GM12878 (cell line): ENCODE measurements around the gene RNU11. TPM values are rescaled to one million over a fixed set of nuclear protein-coding genes. Genes with fewer than 3 reads are reported as not detected.

ENCODE experiments used
- ASH2L ChIP-seq: fragments of 300-600, 200-600 bp; sonication (generic); IDR thresholded peaks from 2 replicates; pipeline ENCODE4 v1.6.1; 2017; ENCODE audit warnings: low read depth, mild to moderate bottlenecking, borderline replicate concordance
- ATF2 ChIP-seq: IDR thresholded peaks from 2 replicates; pipeline ENCODE4 v1.6.1; 2012; ENCODE audit warnings: low read length, inconsistent platforms
- ATF3 ChIP-seq: IDR thresholded peaks from 2 replicates; pipeline ENCODE4 v1.6.1; 2011; ENCODE audit warnings: low read depth, mild to moderate bottlenecking, low read length, moderate library complexity, borderline replicate concordance; ENCODE audit errors: extremely low read depth
- BCLAF1 ChIP-seq: fragments of 450-650 bp; IDR thresholded peaks from 2 replicates; pipeline ENCODE4 v1.6.1; 2017; ENCODE audit warnings: antibody characterized with exemption, mild to moderate bottlenecking, moderate library complexity
- CEBPB ChIP-seq, 2 experiments: fragments of 150-350 bp in 1 of 2; IDR thresholded peaks; 2 replicates each; pipeline ENCODE4 v1.6.1; 2012 to 2014; ENCODE audit warnings: low read depth in 2 of 2, low read length in 2 of 2, borderline replicate concordance in 1 of 2, inconsistent platforms in 1 of 2
- CREB1 ChIP-seq: IDR thresholded peaks from 2 replicates; pipeline ENCODE4 v1.6.1; 2012; ENCODE audit warnings: low read depth, mild to moderate bottlenecking, inconsistent platforms
- E2F8 ChIP-seq: fragments of 450-650 bp; IDR thresholded peaks from 2 replicates; pipeline ENCODE4 v1.6.1; 2018; ENCODE audit warnings: mild to moderate bottlenecking, low read depth, moderate library complexity; ENCODE audit not compliant: partially characterized antibody
- EED ChIP-seq: sonication (generic); IDR thresholded peaks from 2 replicates; pipeline ENCODE4 v1.6.1; 2016; ENCODE audit warnings: antibody characterized with exemption, low read depth
- MTA3 ChIP-seq: IDR thresholded peaks from 2 replicates; pipeline ENCODE4 v1.6.1; 2012; ENCODE audit warnings: low read length, inconsistent platforms, borderline replicate concordance
- POLR2A ChIP-seq: IDR thresholded peaks from 2 replicates; pipeline ENCODE4 v1.6.1; 2011; ENCODE audit warnings: low read depth, mild to moderate bottlenecking, low read length
- RCOR1 ChIP-seq: conservative IDR thresholded peaks from 2 replicates; pipeline ENCODE4 v1.6.1; 2012; ENCODE audit warnings: low read depth, low read length, improper control_type of control experiment
- RUNX3 ChIP-seq: IDR thresholded peaks from 2 replicates; pipeline ENCODE4 v1.6.1; 2012; ENCODE audit warnings: low read length, inconsistent platforms
- SREBF1 ChIP-seq: IDR thresholded peaks from 2 replicates; pipeline ENCODE4 v1.6.1; 2012; ENCODE audit warnings: mild to moderate bottlenecking, low read length
- USF1 ChIP-seq: IDR thresholded peaks from 2 replicates; pipeline ENCODE4 v1.6.1; 2011; ENCODE audit warnings: borderline replicate concordance, low read depth, mild to moderate bottlenecking, moderate library complexity, mixed read lengths, low read length; ENCODE audit not compliant: insufficient read depth; ENCODE audit errors: extremely low read length
- ZNF592 ChIP-seq: fragments of 450-650 bp; IDR thresholded peaks from 2 replicates; pipeline ENCODE4 v1.6.1; 2017; ENCODE audit warnings: mild to moderate bottlenecking, moderate library complexity
- ZZZ3 ChIP-seq: IDR thresholded peaks from 2 replicates; pipeline ENCODE4 v1.6.1; 2011; ENCODE audit warnings: low read depth; ENCODE audit not compliant: control insufficient read depth, insufficient read length
- polyA plus RNA-seq, 11 experiments: library from polyadenylated mRNA; depleted of rRNA in 4 of 11; unstranded in 6 of 11; stranded (reverse) in 5 of 11; fragments of >200 nt; fragmentation: Nextera tagmentation in 4 of 11; fragmentation: Illumina TruSeq in 1 of 11; extraction: Ambion mirVana in 4 of 11; extraction: Trizol in 1 of 11; gene quantifications; 1 replicate in 1 of 11; 2 replicates in 10 of 11; pipeline versions ENCODE4 v1.2.1 to v1.2.3, GENCODE V29; 2011 to 2016; ENCODE audit warnings: inconsistent platforms in 2 of 11, missing spikeins in 2 of 11, low read depth in 1 of 11
- total RNA-seq, 4 experiments: library from RNA; depleted of rRNA in 3 of 4; stranded (reverse); fragments of >200 nt in 3 of 4; fragmentation: Illumina TruSeq in 1 of 4; extraction: Trizol in 1 of 4; gene quantifications; 2 replicates each; pipeline versions ENCODE4 v1.2.1 to v1.2.3, GENCODE V29; 2013 to 2021

Gene RNU11
- total and polyA plus RNA-seq, 10 of the 15 experiments (the other 5 are each of a cell fraction or from before 2014, with no cell fraction given): under 0.01 TPM; not detected in 9

GRCh38 chr1:28602536-28603439 is 45.6 kb upstream of the RNU11 start (continued):
- TF ChIP-seq USF1: no peak
- TF ChIP-seq CREB1: no peak
- no peak for TF ChIP-seq ZNF592
- no peak for TF ChIP-seq CEBPB (IDR thresholded peaks at IDR 0.05; ENCODE audit: borderline replicate concordance in 1 of 2, low read depth in 2 of 2, low read length in 2 of 2)
- no peak for TF ChIP-seq EED
- no peak for TF ChIP-seq BCLAF1
- no peak for TF ChIP-seq RCOR1
- TF ChIP-seq ATF3: no peak
- TF ChIP-seq ASH2L: no peak
- TF ChIP-seq POLR2A: no peak
- TF ChIP-seq RUNX3: no peak
- no peak for TF ChIP-seq SREBF1
- no peak for TF ChIP-seq ZZZ3
- TF ChIP-seq E2F8: no peak
- TF ChIP-seq ATF2: no peak
- TF ChIP-seq MTA3: no peak
